Stimulated activated CD4-positive, alpha-beta T cell treated with anti-CD3 and anti-CD28 coated beads, Interleukin-12 subunit alpha, Interleukin-12 subunit beta, amount 100 ng/mL, for 48 hours (primary cell): ENCODE measurements around the gene UNC5B.

Experiments
- DNase-seq, 3 donors: peaks; one replicate each; pipeline ENCODE4 v3.0.0-alpha.2; 2020; ENCODE audit warnings: low read depth in 2 of 3, low spot score in 1 of 3

The UNC5B gene

GRCh38 chr10:71280216-71280615 lies 67.8 kb downstream of the UNC5B start:
- DNase-seq = no peak

GRCh38 chr10:71280825-71281224 lies 68.5 kb downstream of the UNC5B start:
- no peak for DNase-seq

DNA sequence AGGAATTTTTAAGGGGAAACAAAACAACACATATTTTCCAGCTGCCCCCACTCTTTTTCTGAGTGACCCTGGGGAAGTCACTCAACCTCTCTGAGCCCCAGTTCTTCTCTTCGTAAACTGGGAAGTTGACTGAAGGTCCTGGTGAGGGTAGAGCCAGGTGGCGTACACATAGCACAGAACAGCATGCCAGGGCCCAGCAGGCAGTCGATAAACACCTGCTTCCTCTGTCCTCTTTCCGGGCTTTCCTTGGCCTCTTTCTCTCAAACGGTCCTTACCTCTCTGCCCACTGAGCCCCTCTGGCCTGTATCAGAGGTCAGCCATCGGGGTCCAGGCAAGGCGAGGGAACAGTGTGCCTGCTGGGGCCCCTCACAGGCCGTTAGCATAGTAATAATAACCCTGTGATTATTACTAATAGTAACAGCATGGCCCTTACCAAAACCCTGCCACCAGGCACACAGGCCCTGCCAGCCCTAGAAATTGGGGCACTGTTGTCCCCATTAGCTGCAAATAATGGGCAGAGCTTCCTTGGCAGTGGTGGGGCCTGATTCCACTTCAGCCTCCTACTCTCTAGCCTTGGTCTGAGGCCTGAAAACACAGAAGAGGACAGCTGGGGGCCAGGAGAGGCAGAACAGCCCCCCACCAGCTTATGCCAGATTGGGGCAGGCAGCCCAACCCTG lies 69.4 kb downstream of the UNC5B start:
- no peak for DNase-seq

- no peak for DNase-seq
Observed at GRCh38 chr10:71282323-71282680, 69.9 kb downstream of the UNC5B start.

DNA sequence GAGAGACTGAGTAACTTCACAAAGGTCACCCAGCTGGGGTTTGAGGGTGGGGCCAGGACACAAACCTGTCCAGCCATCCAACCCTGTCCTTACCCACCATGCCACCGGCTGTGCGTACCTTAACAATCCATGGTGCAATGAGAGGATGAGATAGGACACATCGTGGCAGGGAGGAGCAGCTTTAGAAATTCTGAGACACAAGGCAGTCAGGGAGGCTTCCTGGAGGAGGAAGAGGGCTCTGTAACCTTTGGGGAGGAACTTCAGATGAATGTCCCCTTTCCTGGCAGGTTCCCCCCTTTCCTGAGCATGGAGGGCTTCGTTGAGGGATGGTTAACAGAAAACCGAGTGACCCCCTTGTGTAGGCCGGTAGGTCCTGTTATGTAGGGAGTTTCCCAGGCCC lies 71.0 kb downstream of the UNC5B start:
- no peak for DNase-seq

DNA sequence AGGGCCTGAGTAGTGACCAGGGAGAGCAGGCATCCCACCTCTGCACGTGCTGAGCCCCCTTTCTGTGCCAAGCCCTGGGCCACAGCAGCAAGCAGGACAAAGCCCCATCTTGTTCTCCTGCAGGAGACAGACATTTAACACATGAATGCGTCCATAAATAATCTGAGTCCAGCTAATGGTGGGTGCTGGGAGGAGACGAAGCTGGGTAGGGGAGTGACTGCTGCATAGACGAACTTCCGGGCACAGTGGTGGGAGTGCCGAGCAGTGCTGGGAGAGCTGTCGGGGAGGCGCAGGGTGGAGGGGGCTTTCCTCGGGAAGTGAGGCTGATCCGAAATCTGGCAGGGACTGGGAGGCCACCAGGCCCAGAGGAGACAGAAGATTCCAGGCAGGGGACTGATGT lies 71.5 kb downstream of the UNC5B start:
- no peak for DNase-seq

GRCh38 chr10:71284544-71285179 lies 72.3 kb downstream of the UNC5B start:
- no peak for DNase-seq

GRCh38 chr10:71285180-71285545 lies 72.8 kb downstream of the UNC5B start:
- peak in 1 of 3 donors; percentile 12 for DNase-seq

- DNase-seq = no peak
Observed at GRCh38 chr10:71285986-71286385, 73.6 kb downstream of the UNC5B start.

DNA sequence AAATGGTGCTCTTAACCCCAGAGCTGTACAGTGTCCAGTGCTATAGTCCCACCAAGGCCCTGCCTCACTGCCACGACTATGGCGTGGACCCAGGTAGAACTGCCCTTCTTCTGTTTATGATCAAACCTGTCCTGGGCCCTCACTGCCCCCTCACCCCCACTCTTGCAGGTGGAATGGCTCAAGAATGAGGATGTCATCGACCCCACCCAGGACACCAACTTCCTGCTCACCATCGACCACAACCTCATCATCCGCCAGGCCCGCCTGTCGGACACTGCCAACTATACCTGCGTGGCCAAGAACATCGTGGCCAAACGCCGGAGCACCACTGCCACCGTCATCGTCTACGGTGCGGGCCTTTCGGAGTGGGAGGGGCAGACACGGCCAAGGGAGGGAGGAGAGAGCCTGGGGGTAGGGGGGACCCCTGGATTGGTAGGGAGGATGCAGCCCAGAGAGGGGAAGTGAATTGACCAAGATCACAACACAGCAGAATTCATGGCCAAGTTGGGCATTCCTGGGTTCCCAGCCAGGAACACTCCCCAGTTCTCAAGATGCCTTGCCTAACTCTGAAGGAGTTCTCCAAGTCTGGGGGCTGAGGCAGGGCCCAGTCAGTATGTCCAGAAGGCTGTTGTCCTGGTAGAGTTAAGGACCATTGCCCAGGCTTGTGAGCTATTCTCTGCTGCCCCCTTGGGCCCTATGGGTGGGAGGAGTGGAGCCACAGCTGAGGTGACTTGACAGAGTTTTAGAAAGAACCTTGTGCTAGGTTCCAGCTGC lies 74.3 kb downstream of the UNC5B start:
- no peak for DNase-seq

GRCh38 chr10:71287456-71287855 lies 75.1 kb downstream of the UNC5B start:
- no peak for DNase-seq

DNA sequence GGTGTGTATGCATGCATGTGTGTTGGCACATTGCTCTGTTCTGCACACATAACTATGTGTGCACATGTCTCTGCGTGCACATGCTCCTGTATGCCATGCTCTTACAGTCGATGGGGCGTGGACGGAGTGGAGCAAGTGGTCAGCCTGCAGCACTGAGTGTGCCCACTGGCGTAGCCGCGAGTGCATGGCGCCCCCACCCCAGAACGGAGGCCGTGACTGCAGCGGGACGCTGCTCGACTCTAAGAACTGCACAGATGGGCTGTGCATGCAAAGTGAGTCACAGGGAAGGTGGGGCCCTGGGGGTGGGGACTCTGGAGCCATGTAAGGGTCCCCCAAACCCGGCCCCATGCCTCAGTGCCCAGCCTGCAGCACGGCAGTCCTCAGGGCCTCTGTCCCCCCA lies 76.1 kb downstream of the UNC5B start:
- DNase-seq = no peak

- no peak for DNase-seq
Observed at GRCh38 chr10:71289421-71290130, 77.2 kb downstream of the UNC5B start.

GRCh38 chr10:71290331-71290730 lies 78.0 kb downstream of the UNC5B start:
- no peak for DNase-seq

GRCh38 chr10:71290806-71291527 lies 78.6 kb downstream of the UNC5B start:
- no peak for DNase-seq

- DNase-seq = no peak
Observed at GRCh38 chr10:71291528-71291900, 79.1 kb downstream of the UNC5B start.

GRCh38 chr10:71292624-71293445 lies 80.5 kb downstream of the UNC5B start:
- DNase-seq = no peak

GRCh38 chr10:71293446-71294084 lies 81.2 kb downstream of the UNC5B start:
- DNase-seq = no peak

- no peak for DNase-seq
Observed at GRCh38 chr10:71294091-71294561, 81.8 kb downstream of the UNC5B start.

DNA sequence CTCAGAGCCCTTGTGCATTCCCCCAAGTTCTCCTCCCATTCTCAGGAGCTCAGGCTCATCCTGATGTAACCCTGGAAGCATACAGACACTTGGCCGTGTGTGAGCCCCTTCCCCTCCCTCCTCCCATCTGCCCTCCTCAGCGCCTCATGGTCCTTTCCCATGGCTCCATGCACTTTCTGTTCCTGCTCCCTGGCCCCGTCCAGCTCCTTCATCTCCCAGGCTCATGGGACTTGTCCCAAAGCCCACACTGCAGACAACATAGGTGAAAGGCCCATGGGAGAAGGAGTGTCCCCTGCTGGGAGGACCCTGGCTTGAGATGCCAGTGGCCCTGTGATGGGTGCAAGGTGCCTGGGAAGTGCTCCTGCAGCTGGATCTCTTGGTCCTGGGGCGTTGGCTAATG lies 82.5 kb downstream of the UNC5B start:
- no peak for DNase-seq
